Endothelial cell of umbilical vein (primary cell): ENCODE measurements around the gene EML1. TPM values are rescaled to one million over a fixed set of nuclear protein-coding genes. Genes with fewer than 3 reads are reported as not detected.

Experiments used
- BruUV-seq: library from RNA; stranded (reverse); fragments of 400-500 nt; replicated peaks from 2 replicates; lab custom pipeline; 2021; lab: Mats Ljungman, UMichigan
- CTCF ChIA-PET: fragments of 300-600, 350-600 bp; sonication (Branson Sonifier 250); formaldehyde crosslinking; loops from one replicate; lab custom pipeline; 2021; ENCODE audit warnings: antibody characterized with exemption, inconsistent platforms; lab: Charles Lee
- POLR2A ChIA-PET: fragments of 300-600, 350-600 bp; sonication (Branson Sonifier 250); formaldehyde crosslinking; loops from one replicate; lab custom pipeline; 2021; ENCODE audit warnings: antibody characterized with exemption, inconsistent platforms; lab: Charles Lee
- DNase-seq: peaks from one replicate; pipeline ENCODE4 v3.0.0-alpha.2; 2011; ENCODE audit warnings: low read depth, low spot score
- FAIRE-seq: peaks from 2 replicates; lab custom pipeline; 2011; peaks lifted over from hg19 to GRCh38; lab: Jason Lieb, UNC
- H2AFZ ChIP-seq: 2 replicates; pipeline ENCODE4 v1.6.0; 2012; ENCODE audit warnings: low read depth, low read length, control low read depth, inconsistent platforms
- H3K27ac ChIP-seq: 2 replicates; pipeline ENCODE4 v1.5.1; 2011; ENCODE audit warnings: low read depth, mild to moderate bottlenecking, control low read depth, low read length, moderate library complexity; ENCODE audit not compliant: insufficient read depth
- H3K27me3 ChIP-seq, 2 experiments: 2 replicates each; pipeline versions ENCODE4 v1.6.0 to v1.6.1; 2011; ENCODE audit warnings: low read length in 2 of 2, mixed read lengths in 1 of 2; ENCODE audit not compliant: control insufficient read depth in 2 of 2, insufficient read depth in 2 of 2
- H3K36me3 ChIP-seq, 2 experiments: 2 replicates in 1 of 2; 3 replicates in 1 of 2; pipeline ENCODE4 v1.5.1; 2011; ENCODE audit warnings: low read length in 2 of 2, mild to moderate bottlenecking in 1 of 2, moderate library complexity in 1 of 2; ENCODE audit not compliant: control insufficient read depth in 2 of 2, insufficient read depth in 2 of 2; ENCODE audit errors: extremely low read depth in 1 of 2
- H3K4me1 ChIP-seq: 3 replicates; pipeline ENCODE4 v1.5.1; 2011; ENCODE audit warnings: mild to moderate bottlenecking, low read length; ENCODE audit not compliant: control insufficient read depth, insufficient read depth; ENCODE audit errors: extremely low read depth
- H3K4me2 ChIP-seq: 2 replicates; pipeline ENCODE4 v1.6.1; 2011; ENCODE audit warnings: low read length, control low read depth, mixed read lengths; ENCODE audit not compliant: insufficient read depth
- H3K4me3 ChIP-seq, 3 experiments: fragments of 200-600 bp in 1 of 3; sonication (generic), shearing (Covaris generic) in 1 of 3; replicated peaks in 1 of 3; 2 replicates each; pipeline ENCODE4 v1.5.1; 2011 to 2016; ENCODE audit warnings: control low read depth in 3 of 3, low read length in 3 of 3, mild to moderate bottlenecking in 2 of 3, inconsistent platforms in 1 of 3, low read depth in 1 of 3, moderate library complexity in 1 of 3; ENCODE audit not compliant: insufficient read depth in 1 of 3
- H3K79me2 ChIP-seq: 2 replicates; pipeline ENCODE4 v1.6.0; 2012; ENCODE audit warnings: low read length, inconsistent platforms; ENCODE audit not compliant: control insufficient read depth, insufficient read depth
- H3K9ac ChIP-seq: replicated peaks from 2 replicates; pipeline ENCODE3; 2011; ENCODE audit warnings: low read length, control low read depth; ENCODE audit not compliant: insufficient read depth; ENCODE audit errors: extremely low read depth
- H3K9me1 ChIP-seq: replicated peaks from 3 replicates; pipeline ENCODE4 v1.6.0; 2011; ENCODE audit warnings: mild to moderate bottlenecking, low read length; ENCODE audit not compliant: control insufficient read depth, insufficient read depth; ENCODE audit errors: extremely low read depth
- H3K9me3 ChIP-seq: replicated peaks from 2 replicates; pipeline ENCODE4 v1.5.1; 2012; ENCODE audit warnings: low read length, inconsistent platforms; ENCODE audit not compliant: control insufficient read depth, insufficient read depth
- H4K20me1 ChIP-seq: replicated peaks from 2 replicates; pipeline ENCODE3; 2011; ENCODE audit warnings: mild to moderate bottlenecking, low read length; ENCODE audit not compliant: control insufficient read depth, insufficient read depth; ENCODE audit errors: extremely low read depth
- CTCF ChIP-seq, 2 donors: IDR thresholded peaks; 1 replicate in 1 of 2; 2 replicates in 1 of 2; pipeline ENCODE4 v1.5.1; 2011; ENCODE audit warnings: low read length in 2 of 2, mild to moderate bottlenecking in 2 of 2, moderate library complexity in 2 of 2, control low read depth in 1 of 2, inconsistent platforms in 1 of 2, low read depth in 1 of 2; ENCODE audit not compliant: insufficient read depth in 1 of 2; ENCODE audit errors: extremely low read depth in 1 of 2
- EZH2 ChIP-seq: IDR thresholded peaks from 2 replicates; pipeline ENCODE4 v1.6.1; 2012; ENCODE audit warnings: borderline replicate concordance, low read depth, mild to moderate bottlenecking, moderate library complexity, low read length, inconsistent platforms; ENCODE audit not compliant: severe bottlenecking
- FOS ChIP-seq: IDR thresholded peaks from 2 replicates; pipeline ENCODE4 v1.6.1; 2011; ENCODE audit warnings: mild to moderate bottlenecking, low read length, moderate library complexity, borderline replicate concordance; ENCODE audit not compliant: insufficient read depth
- GATA2 ChIP-seq: IDR thresholded peaks from 2 replicates; pipeline ENCODE4 v1.7.0; 2011; ENCODE audit warnings: low read depth, mild to moderate bottlenecking, moderate library complexity, mixed read lengths, low read length; ENCODE audit not compliant: insufficient read length, insufficient read depth
- JUN ChIP-seq: IDR thresholded peaks from 2 replicates; pipeline ENCODE4 v1.6.1; 2011; ENCODE audit warnings: borderline replicate concordance, low read depth; ENCODE audit not compliant: insufficient read length, insufficient read depth
- MYC ChIP-seq: IDR thresholded peaks from one replicate; pipeline ENCODE4 v1.6.1; 2011; ENCODE audit warnings: mild to moderate bottlenecking, low read depth, low read length
- POLR2A ChIP-seq: IDR thresholded peaks from 2 replicates; pipeline ENCODE4 v1.6.1; 2012; ENCODE audit warnings: low read depth, mild to moderate bottlenecking, control low read depth, low read length
- POLR2AphosphoS5 ChIP-seq: IDR thresholded peaks from 2 replicates; pipeline ENCODE4 v1.6.1; 2012; ENCODE audit warnings: low read depth, mild to moderate bottlenecking, control low read depth, low read length, moderate library complexity; ENCODE audit not compliant: insufficient read depth
- dilution Hi-C: fragments of 300-500 bp; cut with MboI; formaldehyde crosslinking; loops from one replicate; pipeline ENCODE4 v1.15.0; 2019; ENCODE audit warnings: low sequenced_read_pairs; ENCODE audit not compliant: extremely low pct_ligation_motif_present
- intact Hi-C: fragments of 100-400 bp; cut with micrococcal nuclease; formaldehyde crosslinking; loops from one replicate; pipeline ENCODE4 v1.10.0; 2022
- polyA plus RNA-seq, 4 experiments: library from polyadenylated mRNA; depleted of rRNA in 3 of 4; stranded (reverse) in 3 of 4; unstranded in 1 of 4; fragments of >200 nt; gene quantifications; 2 replicates each; pipeline versions ENCODE4 v1.2.1 to v1.2.3, GENCODE V29; 2011 to 2012; ENCODE audit warnings: missing spikeins in 1 of 4
- total RNA-seq: library from RNA; stranded (reverse); gene quantifications from 2 replicates; pipeline ENCODE4 v1.2.3, GENCODE V29; 2021
- TF ChIP-seq, protein P1 (sequence below): IDR thresholded peaks from 2 replicates; pipeline ENCODE4 v1.6.1; 2011; ENCODE audit not compliant: insufficient read depth, insufficient read length

The EML1 gene
- total and polyA plus RNA-seq, 2 donors (not counting 3 experiments of a cell fraction or from before 2014, with no cell fraction given) = 22.9 to 33.0 TPM

- BruUV-seq = no TSS peak
- TF ChIP-seq JUN = no peak
- no peak for TF ChIP-seq CTCF (IDR thresholded peaks at IDR 0.05; ENCODE audit: extremely low read depth in 1 of 2, insufficient read depth in 1 of 2, low read depth in 1 of 2, low read length in 2 of 2)
- no peak for TF ChIP-seq FOS
- TF ChIP-seq POLR2A = no peak
- no peak for TF ChIP-seq POLR2AphosphoS5
- TF ChIP-seq, protein P1, sequence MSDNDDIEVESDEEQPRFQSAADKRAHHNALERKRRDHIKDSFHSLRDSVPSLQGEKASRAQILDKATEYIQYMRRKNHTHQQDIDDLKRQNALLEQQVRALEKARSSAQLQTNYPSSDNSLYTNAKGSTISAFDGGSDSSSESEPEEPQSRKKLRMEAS = no peak
- no peak for TF ChIP-seq GATA2
- TF ChIP-seq EZH2 = no peak
- no peak for TF ChIP-seq MYC
- Histone ChIP-seq H3K27ac (no peak overlapping the region), H3K79me2 (no peaks in the 10 kb centered on the region), H3K27me3 (no peaks in the 10 kb centered on the region), H3K9me3 (no peaks in the 10 kb centered on the region), H3K9ac (no peak overlapping the region), H3K9me1 (no peaks in the 10 kb centered on the region), H3K4me1 (no peaks in the 10 kb centered on the region), H2AFZ (no peak overlapping the region), H3K4me2 (no peak overlapping the region), H3K36me3 (no peaks in the 10 kb centered on the region), H3K4me3 (no peak overlapping the region), H4K20me1 (no peaks in the 10 kb centered on the region)
- FAIRE-seq (no peak), DNase-seq (no peak)
- ChIA-PET CTCF (interaction anchor here (1.0 kb wide), 1 partner anchor 141 kb away, joined by 3 read pairs; no protein-coding TSS in a partner anchor), POLR2A (no interaction called here)
- dilution Hi-C loops = no loop called here
- intact Hi-C loops = no loop called here
These were observed 77.4 kb downstream of the EML1 start for GRCh38 chr14:99870617-99871016.
